ENCODE data around the gene OXER1. TPM values are rescaled to one million over a fixed set of nuclear protein-coding genes. Genes with fewer than 3 reads are reported as not detected.
A peak's percentile ranks its signal among the peaks of the same experiment; 100 is the strongest.

OXER1 gene
- total RNA-seq, 2 experiments from 2014 or later: 0.21 TPM; not detected in 1

GRCh38 chr2:42800981-42801380, 37.0 kb upstream of the OXER1 start:
- Mint-ChIP-seq H3K4me1 (peaks cover 28% of the 10 kb centered on the region), H3K9me3 (ENCODE audit: low read depth) (no peaks in the 10 kb centered on the region), H3K27ac (no peak overlapping the region), H3K4me3 (no peak overlapping the region), H3K27me3 (peaks cover 20% of the 10 kb centered on the region), H3K36me3 (no peaks in the 10 kb centered on the region)
- ATAC-seq (no peak), DNase-seq (no peak)
- CTCF ChIA-PET: interaction anchor here (1.1 to 1.4 kb wide), 3 partner anchors 11 to 795 kb away, joined by 3 read pairs; partner anchors contain the start of gene THADA

- no peak for DNase-seq
- Mint-ChIP-seq H3K9me3 (ENCODE audit: low read depth) (no peaks in the 10 kb centered on the region), H3K4me3 (no peak overlapping the region), H3K4me1 (peaks cover 33% of the 10 kb centered on the region), H3K27ac (no peak overlapping the region), H3K27me3 (peaks cover 19% of the 10 kb centered on the region), H3K36me3 (no peaks in the 10 kb centered on the region)
- CTCF ChIA-PET: interaction anchor here (1.1 to 3.0 kb wide), 4 partner anchors 9 to 796 kb away, joined by 3 to 11 read pairs (median 3); partner anchors contain the start of gene THADA
- no peak for ATAC-seq
Observed at GRCh38 chr2:42800461-42800962, 36.6 kb upstream of the OXER1 start.

GRCh38 chr2:42799881-42800280, 35.9 kb upstream of the OXER1 start:
- no peak for ATAC-seq

GRCh38 chr2:42797281-42797680, 33.3 kb upstream of the OXER1 start:
- Mint-ChIP-seq H3K36me3 (no peaks in the 10 kb centered on the region), H3K9me3 (ENCODE audit: low read depth) (no peaks in the 10 kb centered on the region), H3K4me1 (peaks cover 34% of the 10 kb centered on the region), H3K4me3 (no peak overlapping the region), H3K27ac (no peak overlapping the region), H3K27me3 (peaks cover 17% of the 10 kb centered on the region)
- ATAC-seq (no peak), DNase-seq (no peak)
- CTCF ChIA-PET: interaction anchor here (2.2 kb wide), 1 partner anchor 13 kb away, joined by 10 read pairs; no protein-coding TSS in a partner anchor

More at GRCh38 chr2:42799881-42800280, 35.9 kb upstream of the OXER1 start:
- Mint-ChIP-seq H3K27me3 (peaks cover 14% of the 10 kb centered on the region), H3K27ac (no peak overlapping the region), H3K9me3 (ENCODE audit: low read depth) (no peaks in the 10 kb centered on the region), H3K4me1 (peaks cover 35% of the 10 kb centered on the region), H3K36me3 (no peaks in the 10 kb centered on the region), H3K4me3 (no peak overlapping the region)
- DNase-seq: no peak
- CTCF ChIA-PET: interaction anchor here (1.1 to 3.0 kb wide), 4 partner anchors 10 to 796 kb away, joined by 3 to 11 read pairs (median 3); partner anchors contain the start of gene THADA

GRCh38 chr2:42796427-42797248, 32.7 kb upstream of the OXER1 start:
- CTCF ChIA-PET: interaction anchor here (2.2 kb wide), 1 partner anchor 13 kb away, joined by 10 read pairs; no protein-coding TSS in a partner anchor
- peak overlapping the region; percentile 22 for H3K4me3 Mint-ChIP-seq
- peaks cover 2% of the 10 kb centered on the region for H3K36me3 Mint-ChIP-seq
- H3K27ac Mint-ChIP-seq: peak overlapping the region; percentile 58
- peaks cover 22% of the 10 kb centered on the region for H3K27me3 Mint-ChIP-seq
- ATAC-seq (peak; percentile 57), DNase-seq (no peak)
- no peaks in the 10 kb centered on the region for H3K9me3 Mint-ChIP-seq (ENCODE audit: low read depth)
- peaks cover 37% of the 10 kb centered on the region for H3K4me1 Mint-ChIP-seq

GRCh38 chr2:42795841-42796301, 31.9 kb upstream of the OXER1 start:
- CTCF ChIA-PET: interaction anchor here (2.2 kb wide), 1 partner anchor 14 kb away, joined by 10 read pairs; no protein-coding TSS in a partner anchor
- DNase-seq (no peak), ATAC-seq (no peak)
- peaks cover 31% of the 10 kb centered on the region for H3K4me1 Mint-ChIP-seq
- no peaks in the 10 kb centered on the region for H3K9me3 Mint-ChIP-seq (ENCODE audit: low read depth)
- H3K4me3 Mint-ChIP-seq: no peak overlapping the region
- H3K36me3 Mint-ChIP-seq: peaks cover 2% of the 10 kb centered on the region
- peaks cover 30% of the 10 kb centered on the region for H3K27me3 Mint-ChIP-seq
- no peak overlapping the region for H3K27ac Mint-ChIP-seq

GRCh38 chr2:42795275-42795674, 31.3 kb upstream of the OXER1 start:
- no peak for DNase-seq
- no peak for ATAC-seq
- peaks cover 2% of the 10 kb centered on the region for H3K36me3 Mint-ChIP-seq
- CTCF ChIA-PET: interaction anchor here (0.9 to 2.2 kb wide), 2 partner anchors 15 to 18 kb away, joined by 4 to 10 read pairs; no protein-coding TSS in a partner anchor
- no peaks in the 10 kb centered on the region for H3K9me3 Mint-ChIP-seq (ENCODE audit: low read depth)
- peaks cover 32% of the 10 kb centered on the region for H3K27me3 Mint-ChIP-seq
- H3K27ac Mint-ChIP-seq: no peak overlapping the region
- H3K4me1 Mint-ChIP-seq: peaks cover 26% of the 10 kb centered on the region
- H3K4me3 Mint-ChIP-seq: no peak overlapping the region

- CTCF ChIA-PET: interaction anchor here (0.7 to 1.3 kb wide), 4 partner anchors 16 to 95 kb away, joined by 3 to 5 read pairs (median 4); no protein-coding TSS in a partner anchor
- H3K27ac Mint-ChIP-seq: no peak overlapping the region
- DNase-seq (no peak), ATAC-seq (no peak)
- H3K4me3 Mint-ChIP-seq: no peak overlapping the region
- peaks cover 26% of the 10 kb centered on the region for H3K4me1 Mint-ChIP-seq
- H3K36me3 Mint-ChIP-seq: peaks cover 2% of the 10 kb centered on the region
- H3K27me3 Mint-ChIP-seq: peaks cover 38% of the 10 kb centered on the region
- no peaks in the 10 kb centered on the region for H3K9me3 Mint-ChIP-seq (ENCODE audit: low read depth)
Observed at GRCh38 chr2:42794271-42795046, 30.5 kb upstream of the OXER1 start.

GRCh38 chr2:42793334-42794270, 29.7 kb upstream of the OXER1 start:
- H3K27me3 Mint-ChIP-seq: peaks cover 38% of the 10 kb centered on the region
- CTCF ChIA-PET: interaction anchor here (0.7 to 1.3 kb wide), 3 partner anchors 17 to 94 kb away, joined by 3 to 5 read pairs (median 3); no protein-coding TSS in a partner anchor
- peak overlapping the region; percentile 16 for H3K4me3 Mint-ChIP-seq
- ATAC-seq: no peak
- H3K36me3 Mint-ChIP-seq: peaks cover 2% of the 10 kb centered on the region
- H3K27ac Mint-ChIP-seq: no peak overlapping the region
- DNase-seq: no peak
- no peaks in the 10 kb centered on the region for H3K9me3 Mint-ChIP-seq (ENCODE audit: low read depth)
- H3K4me1 Mint-ChIP-seq: peaks cover 26% of the 10 kb centered on the region

GRCh38 chr2:42792583-42793333, 28.8 kb upstream of the OXER1 start, which contains the start of gene HAAO:
Gene HAAO (minus strand): TSS chr2:42792583. CDS start chr2:42792536, 47 bp downstream.
- peaks cover 2% of the 10 kb centered on the region for H3K36me3 Mint-ChIP-seq
- H3K4me1 Mint-ChIP-seq: peaks cover 33% of the 10 kb centered on the region
- peaks cover 38% of the 10 kb centered on the region for H3K27me3 Mint-ChIP-seq
- H3K9me3 Mint-ChIP-seq (ENCODE audit: low read depth): no peaks in the 10 kb centered on the region
- no peak within 1 kb of the TSS for H3K27ac Mint-ChIP-seq
- peak; percentile 35 for ATAC-seq
- DNase-seq: no peak
- CTCF ChIA-PET: no interaction called here
- H3K4me3 Mint-ChIP-seq: peak within 1 kb of the TSS; percentile 60

- H3K9me3 Mint-ChIP-seq (ENCODE audit: low read depth): no peaks in the 10 kb centered on the region
- CTCF ChIA-PET: no interaction called here
- H3K36me3 Mint-ChIP-seq: peaks cover 2% of the 10 kb centered on the region
- H3K27me3 Mint-ChIP-seq: peaks cover 38% of the 10 kb centered on the region
- DNase-seq (no peak), ATAC-seq (peak; percentile 25)
- peaks cover 30% of the 10 kb centered on the region for H3K4me1 Mint-ChIP-seq
- H3K4me3 Mint-ChIP-seq: peak overlapping the region; percentile 60
- no peak overlapping the region for H3K27ac Mint-ChIP-seq
Observed at GRCh38 chr2:42792087-42792582, 28.2 kb upstream of the OXER1 start.

Measured in activated CD8-positive, alpha-beta memory T cell treated with anti-CD3 and anti-CD28 coated beads, Interleukin-2, amount 10 ng/mL, durations not matched to agents 7 days and 5 days (primary cell).